HG03558 (cell line): ENCODE data around the gene P2RY11.

ENCODE experiments used
- ATAC-seq: cut with Tn5 transposase; IDR thresholded peaks from one replicate; pipeline ENCODE4 v1.9.1; 2021; ENCODE audit warnings: moderate number of reproducible peaks; ENCODE audit not compliant: unreplicated experiment; ENCODE audit errors: extremely low read depth

P2RY11 gene

DNA sequence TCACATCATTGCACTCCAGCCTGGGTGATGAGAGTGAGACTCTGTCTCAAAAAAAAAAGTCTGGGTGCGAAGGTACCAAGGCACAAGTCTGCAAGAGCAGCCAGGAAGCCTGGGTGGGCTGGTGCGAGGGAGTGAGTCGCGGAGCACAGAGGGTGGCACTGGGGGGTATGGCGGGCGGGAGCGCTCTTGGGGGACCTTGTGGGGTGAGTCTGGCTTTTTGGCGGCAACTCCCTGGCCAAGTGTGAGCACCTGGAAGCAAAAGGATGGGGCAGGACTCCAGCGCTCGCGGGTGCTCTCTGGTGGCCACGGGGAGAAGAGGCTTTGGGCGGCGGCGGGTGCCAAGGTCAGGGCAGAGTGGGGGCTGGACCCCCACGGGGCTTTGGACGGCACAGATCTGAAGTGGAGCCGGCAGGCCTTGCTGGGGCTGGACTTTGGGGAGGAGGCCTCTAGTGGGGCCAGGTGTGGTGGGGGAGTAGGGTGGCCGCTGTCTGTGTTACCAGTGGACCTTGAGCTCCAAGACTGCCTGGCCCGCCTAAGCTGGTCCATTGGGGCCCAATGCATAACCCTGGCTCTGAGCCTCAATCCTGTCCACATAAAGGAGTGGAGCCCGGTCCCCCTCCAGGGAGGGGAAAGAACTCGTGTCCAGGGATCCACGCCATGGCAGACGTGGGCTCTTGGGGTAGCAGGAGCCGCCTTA, 1.6 kb downstream of the P2RY11 start:
- no peak for ATAC-seq

DNA sequence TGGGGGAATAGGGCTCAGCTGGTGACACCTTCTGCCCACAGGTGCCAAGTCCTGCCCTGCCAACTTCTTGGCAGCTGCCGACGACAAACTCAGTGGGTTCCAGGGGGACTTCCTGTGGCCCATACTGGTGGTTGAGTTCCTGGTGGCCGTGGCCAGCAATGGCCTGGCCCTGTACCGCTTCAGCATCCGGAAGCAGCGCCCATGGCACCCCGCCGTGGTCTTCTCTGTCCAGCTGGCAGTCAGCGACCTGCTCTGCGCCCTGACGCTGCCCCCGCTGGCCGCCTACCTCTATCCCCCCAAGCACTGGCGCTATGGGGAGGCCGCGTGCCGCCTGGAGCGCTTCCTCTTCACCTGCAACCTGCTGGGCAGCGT, 2.1 kb downstream of the P2RY11 start:
- no peak for ATAC-seq

DNA sequence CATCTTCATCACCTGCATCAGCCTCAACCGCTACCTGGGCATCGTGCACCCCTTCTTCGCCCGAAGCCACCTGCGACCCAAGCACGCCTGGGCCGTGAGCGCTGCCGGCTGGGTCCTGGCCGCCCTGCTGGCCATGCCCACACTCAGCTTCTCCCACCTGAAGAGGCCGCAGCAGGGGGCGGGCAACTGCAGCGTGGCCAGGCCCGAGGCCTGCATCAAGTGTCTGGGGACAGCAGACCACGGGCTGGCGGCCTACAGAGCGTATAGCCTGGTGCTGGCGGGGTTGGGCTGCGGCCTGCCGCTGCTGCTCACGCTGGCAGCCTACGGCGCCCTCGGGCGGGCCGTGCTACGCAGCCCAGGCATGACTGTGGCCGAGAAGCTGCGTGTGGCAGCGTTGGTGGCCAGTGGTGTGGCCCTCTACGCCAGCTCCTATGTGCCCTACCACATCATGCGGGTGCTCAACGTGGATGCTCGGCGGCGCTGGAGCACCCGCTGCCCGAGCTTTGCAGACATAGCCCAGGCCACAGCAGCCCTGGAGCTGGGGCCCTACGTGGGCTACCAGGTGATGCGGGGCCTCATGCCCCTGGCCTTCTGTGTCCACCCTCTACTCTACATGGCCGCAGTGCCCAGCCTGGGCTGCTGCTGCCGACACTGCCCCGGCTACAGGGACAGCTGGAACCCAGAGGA, 2.6 kb downstream of the P2RY11 start:
- ATAC-seq: no peak

DNA sequence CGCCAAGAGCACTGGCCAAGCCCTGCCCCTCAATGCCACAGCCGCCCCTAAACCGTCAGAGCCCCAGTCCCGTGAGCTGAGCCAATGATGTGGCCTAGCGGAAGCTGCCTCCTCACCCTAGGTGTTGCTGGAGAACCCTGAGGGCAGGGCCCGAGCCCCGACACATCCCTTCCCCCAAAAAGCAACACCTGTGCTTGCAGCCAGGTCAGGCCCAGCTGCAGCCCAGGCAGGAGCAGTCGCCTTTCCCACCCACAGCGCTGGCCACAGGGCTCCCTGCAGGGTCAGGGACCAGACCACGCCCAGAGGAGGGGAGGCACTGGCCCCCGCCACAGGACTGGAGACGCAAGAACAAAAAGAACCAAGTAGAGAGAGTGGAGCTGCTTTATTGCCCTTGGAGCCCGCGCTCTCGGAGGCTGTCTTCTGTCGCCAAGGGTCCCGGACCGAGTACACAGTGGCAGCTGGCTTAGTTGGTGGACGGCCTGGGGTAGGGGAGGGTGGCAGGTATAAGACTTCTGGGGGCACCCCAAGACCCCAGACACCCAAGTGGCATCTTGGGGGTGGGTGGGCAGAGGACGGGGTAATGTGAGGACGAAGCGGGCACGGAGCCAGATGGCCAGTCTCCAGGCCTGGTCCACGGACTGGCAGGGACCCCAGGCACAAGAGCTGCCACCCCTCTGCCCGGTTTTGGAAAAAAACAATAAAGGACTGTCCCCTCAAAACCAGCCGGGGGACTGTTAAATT, 3.3 kb downstream of the P2RY11 start:
- no peak for ATAC-seq

DNA sequence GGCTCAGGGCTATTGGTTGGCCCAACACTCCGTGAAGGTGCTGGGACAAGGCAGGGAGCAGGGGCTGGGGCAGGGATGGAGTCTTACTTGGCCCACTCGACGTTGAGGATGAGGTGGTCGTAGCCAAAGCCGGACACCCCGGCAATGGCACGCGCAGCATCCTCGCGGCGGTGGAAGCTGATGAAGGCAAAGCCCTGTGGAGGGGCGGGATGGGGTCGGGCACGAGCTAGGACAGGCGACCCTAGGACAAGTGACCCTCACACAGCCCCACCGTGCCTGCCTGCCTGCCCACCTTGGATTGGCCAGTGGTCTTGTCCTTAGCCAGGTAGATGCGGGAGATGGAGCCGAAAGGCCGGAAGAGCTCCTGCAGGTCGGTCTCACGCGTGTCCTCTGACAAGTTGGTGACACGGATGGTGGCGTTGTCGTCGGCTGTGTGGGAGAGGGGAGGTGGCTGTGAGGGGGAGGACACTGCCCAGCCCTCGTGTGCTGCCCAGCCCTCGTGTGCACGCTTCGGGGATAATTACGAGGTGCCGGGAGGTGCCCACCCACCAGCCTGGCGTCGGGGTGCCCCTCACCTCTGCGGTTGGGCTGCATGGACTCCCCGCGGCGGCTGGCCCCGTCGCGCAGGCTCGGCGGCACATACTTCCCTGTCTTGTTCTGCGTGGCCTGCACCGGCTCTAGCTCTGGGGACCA, 4.0 kb downstream of the P2RY11 start:
- no peak for ATAC-seq

DNA sequence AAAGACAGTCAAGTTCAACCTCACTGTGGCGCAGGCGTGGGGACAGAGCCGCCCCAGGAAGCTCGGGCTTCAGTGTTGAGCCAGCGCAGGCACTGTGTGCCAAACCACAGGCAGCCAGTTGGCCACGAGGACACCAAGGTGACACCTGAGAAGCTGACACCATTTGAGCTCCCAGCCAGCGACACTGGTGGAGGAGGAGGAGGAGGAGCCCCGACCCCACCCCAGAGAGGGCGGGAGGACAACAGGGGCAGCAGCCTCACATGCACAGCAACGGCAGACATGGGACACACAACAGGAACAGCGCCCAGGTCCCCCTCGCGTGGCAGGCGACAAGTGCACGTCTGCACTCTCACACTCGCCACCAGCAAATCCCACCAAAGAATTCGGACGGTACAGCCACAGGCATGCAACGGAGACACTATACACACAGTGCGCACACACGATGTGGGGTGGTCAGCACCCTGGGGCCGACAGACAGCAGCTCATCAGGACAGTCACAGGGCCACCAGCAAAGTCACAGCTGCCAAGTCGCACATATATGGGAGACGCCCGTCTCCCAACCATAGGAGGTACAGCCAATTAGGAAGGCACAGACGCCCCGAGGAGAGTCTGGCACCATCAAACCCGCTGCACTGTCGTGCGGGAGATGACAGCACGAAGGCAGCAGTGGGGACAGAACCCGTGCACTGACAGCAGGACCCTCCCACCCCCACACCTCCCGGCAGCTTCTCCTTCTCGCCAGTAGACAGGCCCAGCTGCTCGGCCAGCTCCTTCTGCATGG, 4.8 kb downstream of the P2RY11 start:
- no peak for ATAC-seq

DNA sequence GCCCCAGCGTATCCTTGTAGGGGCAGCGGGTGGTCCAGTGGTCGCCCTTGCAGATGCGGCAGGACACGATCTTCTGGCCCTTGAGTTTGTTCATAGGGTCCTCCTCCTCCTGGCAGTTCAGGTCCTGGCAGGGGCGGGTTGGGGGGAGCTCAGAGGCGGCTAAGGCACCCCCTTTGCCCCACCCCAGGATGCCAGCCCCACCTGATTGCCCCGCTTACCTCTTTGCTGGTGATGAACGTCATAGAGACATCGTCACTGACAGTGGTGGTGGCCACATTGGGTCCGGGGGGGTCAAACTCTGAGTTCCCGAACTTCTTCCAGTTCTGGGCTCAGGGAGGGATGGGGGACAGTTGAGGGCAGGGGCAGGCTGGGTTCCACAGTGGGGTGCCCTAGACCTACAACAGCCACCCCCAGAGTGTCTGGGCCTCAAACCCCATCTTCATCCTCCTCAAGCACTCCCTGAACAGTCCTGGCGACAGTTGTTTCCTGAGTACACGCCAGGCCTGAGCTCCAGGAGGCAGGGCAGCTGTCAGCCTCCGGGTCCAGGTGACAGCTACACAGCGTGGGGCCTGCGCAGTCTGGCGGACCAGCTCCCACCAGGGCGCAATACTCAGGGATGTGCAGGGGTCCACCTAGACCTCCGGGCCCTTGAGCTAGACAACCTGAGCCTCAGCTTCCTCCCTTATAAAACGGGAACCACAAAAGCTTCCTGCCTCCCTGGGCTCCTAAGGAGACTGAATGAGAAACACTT, 5.5 kb downstream of the P2RY11 start:
- no peak for ATAC-seq

DNA sequence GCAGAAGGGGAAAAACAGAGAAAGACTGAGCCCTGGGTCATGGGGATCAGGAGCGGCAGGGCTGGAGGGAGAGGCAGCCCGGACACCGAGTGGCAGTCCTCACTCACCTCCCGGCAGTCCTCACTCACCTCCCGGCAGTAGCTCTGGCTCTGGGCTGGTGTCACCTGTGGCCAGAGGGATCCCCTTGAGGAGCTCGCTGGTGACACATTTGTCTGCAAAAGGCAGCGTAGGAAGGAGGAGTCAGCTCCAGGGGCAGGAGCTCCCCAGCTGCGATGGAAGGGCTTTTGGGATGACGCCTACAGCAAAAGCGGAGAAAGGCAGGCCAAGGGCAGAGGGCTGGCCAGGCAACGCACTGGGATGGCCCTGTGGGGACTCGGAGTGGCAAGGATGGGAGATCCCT, 7.5 kb downstream of the P2RY11 start:
- no peak for ATAC-seq

DNA sequence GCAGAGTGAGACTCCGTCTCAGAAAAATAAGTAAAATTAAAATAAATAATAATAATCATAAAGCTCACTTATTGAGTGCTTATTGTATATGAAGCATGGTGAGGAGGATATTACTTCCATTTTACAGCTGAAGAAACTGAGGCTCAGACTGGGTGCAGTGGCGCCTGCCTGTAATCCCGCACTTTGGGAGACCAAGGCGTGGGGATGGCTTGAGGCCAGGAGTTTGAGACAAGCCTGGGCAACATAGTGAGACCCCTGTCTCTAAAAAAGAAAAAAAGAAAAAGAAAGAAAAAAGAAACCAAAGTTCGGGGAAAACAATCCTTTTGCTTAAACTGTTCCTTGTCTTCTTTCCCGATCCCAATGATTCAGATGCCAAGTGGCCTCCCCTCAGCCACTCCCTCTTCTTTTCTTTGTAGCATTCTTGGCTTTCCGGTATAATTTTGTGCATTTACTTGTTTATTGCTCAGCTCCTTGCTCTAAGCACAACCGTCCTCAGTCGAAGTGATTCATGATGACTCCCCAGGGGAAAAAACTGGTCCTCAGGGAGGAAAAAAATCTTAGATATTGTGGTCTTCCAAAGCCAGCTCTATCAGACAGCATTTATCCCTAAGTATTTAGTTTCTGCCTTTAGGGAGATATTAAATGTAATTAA, 9.2 kb downstream of the P2RY11 start:
- no peak for ATAC-seq

DNA sequence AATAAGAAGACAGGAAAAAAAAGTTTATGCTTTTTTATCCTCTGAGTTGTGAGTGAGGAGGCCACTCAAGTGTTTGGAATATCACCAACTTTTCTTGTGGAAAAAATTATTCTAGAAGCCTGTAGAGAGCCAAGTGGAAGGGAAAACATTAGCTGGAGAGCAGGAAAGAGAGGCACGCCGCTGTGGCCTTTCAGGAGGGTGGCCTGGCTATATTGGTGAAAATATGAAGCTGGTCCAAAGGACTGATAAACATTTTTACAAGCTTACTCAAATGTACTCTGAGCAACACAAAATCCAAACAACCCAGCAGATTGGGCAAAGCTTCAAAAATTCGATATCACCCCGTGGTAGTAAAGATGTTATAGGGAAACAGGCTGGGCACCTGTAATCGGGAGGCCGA, 10.6 kb downstream of the P2RY11 start:
- ATAC-seq: no peak

DNA sequence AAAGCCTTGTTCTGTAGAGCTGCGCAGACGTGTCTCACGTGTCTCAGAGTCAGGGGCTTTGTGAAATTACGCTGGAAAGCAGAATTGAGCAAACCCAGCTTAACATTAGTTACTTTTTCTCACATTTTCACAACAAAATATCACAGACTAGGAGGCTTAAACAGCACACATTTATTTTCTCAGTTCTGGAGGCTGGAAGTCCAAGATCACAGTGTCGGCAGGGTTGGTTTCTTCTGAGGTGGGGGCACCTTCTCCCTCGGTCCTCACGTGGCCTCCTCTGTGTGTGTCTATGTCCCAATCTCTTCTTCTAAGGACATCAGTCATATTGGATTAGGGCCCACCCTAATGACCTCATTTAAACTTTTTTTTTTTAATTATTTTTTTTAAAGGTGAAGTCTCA, 12.9 kb downstream of the P2RY11 start:
- ATAC-seq: no peak

DNA sequence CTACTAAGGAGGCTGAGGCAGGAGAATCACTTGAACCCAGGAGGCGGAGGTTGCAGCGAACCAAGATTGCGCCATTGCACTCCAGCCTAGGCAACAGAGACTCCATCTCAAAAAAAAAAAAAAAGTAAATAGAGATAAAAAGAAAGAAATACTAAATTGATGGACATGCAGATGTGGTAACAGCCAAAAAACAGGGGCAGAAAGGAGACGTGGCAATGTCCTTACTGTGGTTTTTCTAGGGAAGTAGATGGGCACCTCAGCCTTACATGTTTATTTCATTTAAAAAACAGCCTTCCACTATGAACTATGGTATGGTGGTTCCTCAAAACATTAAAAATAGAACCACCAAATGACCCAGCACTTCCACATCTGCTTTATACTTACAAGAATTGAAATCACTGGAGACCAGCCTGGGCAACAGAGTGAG, 14.7 kb downstream of the P2RY11 start:
- no peak for ATAC-seq

DNA sequence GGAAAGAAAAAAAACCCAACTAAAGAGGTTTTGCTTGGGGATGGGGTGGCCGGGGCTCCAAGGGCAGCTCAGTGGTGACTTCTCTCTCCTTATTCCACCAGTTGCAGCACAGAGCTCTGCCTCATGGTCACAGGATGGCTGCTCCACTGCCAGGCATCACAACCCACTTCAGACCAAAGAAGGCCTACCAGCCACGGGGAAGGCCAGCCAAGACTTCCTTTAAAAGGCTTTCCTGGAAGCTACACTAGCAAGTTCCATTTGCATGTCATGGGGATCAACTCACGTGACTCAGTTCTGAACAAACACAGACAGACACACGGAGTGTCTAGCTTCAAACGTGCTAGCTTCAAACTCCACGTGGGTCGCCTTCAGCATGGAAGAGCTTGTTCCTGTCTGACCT, 21.4 kb downstream of the P2RY11 start:
- ATAC-seq: no peak

DNA sequence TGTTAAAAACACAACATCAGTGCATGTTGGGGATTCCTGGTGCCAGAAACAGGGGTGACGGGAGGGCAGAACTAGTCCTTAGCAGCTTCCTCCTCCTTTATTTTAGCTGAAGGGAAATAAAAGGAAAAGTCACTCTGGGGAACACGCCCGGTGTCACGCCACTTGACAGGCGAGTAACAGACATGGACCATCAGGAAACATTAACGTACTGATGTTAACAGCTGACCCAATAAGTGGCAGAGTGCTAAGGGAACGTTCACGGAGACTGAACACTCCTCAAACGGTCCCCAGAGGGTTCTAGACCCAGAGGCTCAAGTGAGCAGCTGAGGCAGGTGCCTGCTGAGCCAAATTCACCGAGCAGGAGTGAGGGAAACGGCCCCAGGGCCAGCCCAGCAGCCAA, 22.1 kb downstream of the P2RY11 start:
- ATAC-seq: no peak

DNA sequence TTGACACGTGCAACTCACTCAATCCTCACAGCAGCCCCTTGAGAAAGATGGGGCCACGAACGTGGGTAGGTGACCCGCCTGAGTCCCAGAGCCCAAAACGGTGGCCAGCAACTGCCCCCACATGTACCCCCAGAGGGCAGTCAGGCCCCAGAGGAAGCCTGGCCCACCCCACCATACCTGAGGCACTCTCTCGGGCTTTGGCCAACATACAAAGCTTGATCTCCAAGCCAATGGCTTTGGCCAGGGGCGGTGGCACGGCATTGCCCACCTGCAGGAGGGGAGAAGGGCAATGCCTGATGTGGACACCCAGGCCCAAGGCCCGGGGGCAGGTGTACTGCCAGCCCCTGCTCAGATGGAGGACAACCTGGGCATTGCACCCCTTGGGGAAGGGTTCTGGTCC, 22.5 kb downstream of the P2RY11 start:
- ATAC-seq: no peak

DNA sequence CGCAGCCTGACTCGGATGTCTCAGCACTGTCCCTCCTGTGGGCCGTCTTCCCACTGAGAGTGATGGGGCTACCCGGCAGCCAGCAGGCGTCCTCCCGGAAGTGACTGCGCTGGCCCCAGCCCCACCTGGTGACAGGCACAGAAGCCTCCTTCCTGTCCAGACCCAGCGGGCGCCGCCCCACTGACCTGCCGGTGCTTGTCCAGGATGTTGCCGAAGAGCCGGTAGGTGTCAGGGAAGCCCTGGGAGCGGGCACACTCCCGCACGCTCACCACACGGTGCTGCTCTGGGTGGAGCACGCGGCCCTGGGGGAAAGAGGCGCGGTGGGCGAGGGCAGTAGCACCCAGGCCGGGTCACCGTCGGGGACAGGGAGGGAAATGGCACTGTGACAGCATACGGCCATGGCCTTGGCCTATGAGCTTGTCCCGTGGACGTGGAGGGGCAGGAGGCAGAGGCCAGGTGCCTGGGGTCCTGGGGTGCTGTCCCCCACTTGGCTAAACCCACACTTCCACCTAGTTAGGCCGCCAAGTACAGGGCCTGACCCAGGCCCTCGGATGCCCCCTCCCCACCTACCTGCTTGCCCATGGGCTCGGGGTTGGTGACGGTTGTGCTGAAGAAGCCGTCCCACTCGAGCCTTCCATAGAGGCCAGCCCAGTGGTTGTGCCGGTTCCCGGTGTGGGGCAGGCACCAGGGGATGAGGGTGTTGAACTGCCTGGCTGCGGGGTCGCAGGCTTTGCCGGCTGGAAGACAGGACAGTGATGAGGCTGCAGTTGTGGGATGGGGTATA, 24.2 kb downstream of the P2RY11 start:
- no peak for ATAC-seq

DNA sequence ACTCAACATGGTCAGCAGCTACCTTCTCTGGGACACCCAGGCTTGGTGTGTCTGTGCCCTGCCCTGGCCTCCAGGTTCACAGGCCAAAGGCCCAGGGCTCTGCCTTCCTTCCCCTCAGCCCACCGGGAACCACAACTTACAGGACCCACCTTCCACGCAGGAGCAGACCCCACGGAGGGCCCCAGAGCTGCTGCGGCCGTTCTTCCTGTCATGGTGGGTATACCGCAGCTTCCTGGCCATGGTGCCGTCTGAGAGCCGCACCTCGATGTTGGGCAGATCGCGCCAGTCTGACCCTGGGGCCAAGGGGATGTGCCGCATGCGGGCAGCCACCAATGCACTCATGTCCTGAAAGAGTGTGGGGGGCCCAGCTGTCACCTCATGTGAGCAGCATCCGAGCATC, 25.4 kb downstream of the P2RY11 start:
- no peak for ATAC-seq
